SHP77 (cell line): ENCODE measurements around the gene MYL9.

Experiments used
- DNase-seq, 2 experiments: peaks; one replicate each; lab custom pipeline; 2025; lab: John Stamatoyannopoulos, UW

The MYL9 gene

GRCh38 chr20:36582821-36583220, 41.5 kb downstream of the MYL9 start:
- DNase-seq = no peak

- no peak for DNase-seq
Observed at GRCh38 chr20:36584018-36584481, 42.7 kb downstream of the MYL9 start.

GRCh38 chr20:36585410-36586125, 44.2 kb downstream of the MYL9 start:
- no peak for DNase-seq

GRCh38 chr20:36587388-36588070, 46.2 kb downstream of the MYL9 start:
- no peak for DNase-seq

GRCh38 chr20:36591281-36591680, 50.0 kb downstream of the MYL9 start:
- peak; percentile 54 to 61 for DNase-seq

- DNase-seq = peak; percentile 5 to 22
Observed at GRCh38 chr20:36591854-36592641, 50.7 kb downstream of the MYL9 start.

GRCh38 chr20:36593347-36593929, 52.1 kb downstream of the MYL9 start:
- no peak for DNase-seq

- no peak for DNase-seq
Observed at GRCh38 chr20:36599912-36600345, 58.6 kb downstream of the MYL9 start.
